Stimulated activated naive CD8-positive, alpha-beta T cell treated with anti-CD3 and anti-CD28 coated beads, Interleukin-15, amount 100 ng/mL, for 72 hours (primary cell): ENCODE measurements around the gene TCF12.

Experiments used
- ATAC-seq: fragments of 150-1000 bp; cut with Tn5 transposase; 2 replicates; pipeline ENCODE4 v1.10.0; 2021; ENCODE audit warnings: mild to moderate bottlenecking, moderate library complexity
- DNase-seq, 2 donors: peaks; one replicate each; pipeline ENCODE4 v3.0.0; 2021 to 2022
- H3K27ac Mint-ChIP-seq, 2 donors: one replicate each; pipeline ENCODE4 v1.8.0; 2022; ENCODE audit warnings: mild to moderate bottlenecking in 2 of 2, mixed read lengths in 2 of 2, moderate library complexity in 2 of 2
- H3K27me3 Mint-ChIP-seq: one replicate; pipeline ENCODE4 v1.8.0; 2022; ENCODE audit warnings: mixed read lengths
- H3K4me1 Mint-ChIP-seq: one replicate; pipeline ENCODE4 v1.8.0; 2022; ENCODE audit warnings: mild to moderate bottlenecking, mixed read lengths
- H3K4me3 Mint-ChIP-seq, 2 donors: one replicate each; pipeline ENCODE4 v1.8.0; 2022; ENCODE audit warnings: mild to moderate bottlenecking in 2 of 2, mixed read lengths in 2 of 2, moderate library complexity in 1 of 2
- H3K9me3 Mint-ChIP-seq, 2 donors: one replicate each; pipeline ENCODE4 v1.8.0; 2022; ENCODE audit warnings: mixed read lengths in 2 of 2

Gene TCF12

DNA sequence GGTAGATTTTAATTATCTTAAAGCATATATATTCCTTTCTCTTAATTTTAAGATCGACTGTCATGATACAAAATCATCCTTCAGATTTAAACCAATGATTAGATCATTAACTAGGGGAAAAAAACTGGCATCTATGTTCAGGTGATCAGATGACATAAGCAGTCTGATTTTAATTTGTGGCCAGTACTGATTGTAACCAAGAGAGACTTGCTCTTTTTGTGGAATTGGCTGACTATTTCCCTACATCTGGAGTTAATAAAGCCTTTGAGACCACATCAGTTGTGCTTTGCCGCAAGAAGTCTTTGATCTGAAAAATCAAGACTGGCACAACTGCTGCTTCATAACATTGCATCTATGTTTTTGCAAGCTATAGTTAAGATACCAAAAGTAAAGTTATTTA lies 309.5 kb downstream of the TCF12 start:
- Mint-ChIP-seq H3K9me3 (no peaks in the 10 kb centered on the region), H3K27ac (no peak overlapping the region), H3K4me1 (peaks cover 12% of the 10 kb centered on the region), H3K27me3 (no peaks in the 10 kb centered on the region), H3K4me3 (no peak overlapping the region)
- no peak for DNase-seq
- no peak for ATAC-seq

DNA sequence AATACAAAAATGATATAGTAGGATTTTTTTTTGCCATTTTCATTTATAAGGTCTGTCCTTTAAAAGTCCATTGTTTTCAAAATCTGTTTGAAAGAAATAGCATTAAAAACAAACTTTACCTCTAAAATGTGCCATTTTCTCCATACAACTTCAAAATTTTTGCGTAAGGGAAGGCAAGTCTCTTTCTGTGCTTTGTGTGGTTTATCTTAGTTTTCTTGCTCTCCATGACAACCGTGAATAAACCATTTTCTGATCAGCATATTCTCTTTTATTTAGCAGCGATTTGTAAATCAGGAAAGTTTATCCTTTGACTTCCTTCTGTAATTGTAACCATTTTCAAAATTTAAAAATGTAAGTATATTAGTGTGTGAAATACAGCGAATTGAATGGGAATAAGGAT lies 310.0 kb downstream of the TCF12 start:
- ATAC-seq (no peak), DNase-seq (no peak)
- Mint-ChIP-seq H3K27ac (no peak overlapping the region), H3K4me3 (no peak overlapping the region), H3K27me3 (no peaks in the 10 kb centered on the region), H3K9me3 (no peaks in the 10 kb centered on the region), H3K4me1 (peaks cover 12% of the 10 kb centered on the region)

DNA sequence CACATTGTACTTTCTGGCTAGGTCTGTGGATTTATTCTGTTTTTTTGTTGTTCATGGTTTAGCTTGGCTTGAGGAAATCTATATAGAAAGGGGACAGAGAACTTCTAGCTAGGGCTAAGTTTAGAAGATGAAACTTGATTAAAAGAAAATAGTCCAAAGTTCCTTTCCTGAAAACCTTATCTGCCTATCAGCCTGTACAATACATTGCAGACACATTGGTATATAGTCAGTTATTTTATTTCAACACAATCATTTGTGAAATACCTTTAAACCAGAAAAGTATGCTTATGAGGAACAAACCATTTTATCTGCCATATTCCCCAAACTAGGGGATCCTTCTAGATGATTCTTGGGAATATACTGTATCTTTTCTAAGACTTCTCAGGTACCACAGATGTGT lies 310.6 kb downstream of the TCF12 start:
- H3K9me3 Mint-ChIP-seq, result no peaks in the 10 kb centered on the region
- no peak for DNase-seq
- peaks cover 12% of the 10 kb centered on the region for H3K4me1 Mint-ChIP-seq
- no peak for ATAC-seq
- no peak overlapping the region for H3K27ac Mint-ChIP-seq
- no peak overlapping the region for H3K4me3 Mint-ChIP-seq
- H3K27me3 Mint-ChIP-seq, result no peaks in the 10 kb centered on the region

DNA sequence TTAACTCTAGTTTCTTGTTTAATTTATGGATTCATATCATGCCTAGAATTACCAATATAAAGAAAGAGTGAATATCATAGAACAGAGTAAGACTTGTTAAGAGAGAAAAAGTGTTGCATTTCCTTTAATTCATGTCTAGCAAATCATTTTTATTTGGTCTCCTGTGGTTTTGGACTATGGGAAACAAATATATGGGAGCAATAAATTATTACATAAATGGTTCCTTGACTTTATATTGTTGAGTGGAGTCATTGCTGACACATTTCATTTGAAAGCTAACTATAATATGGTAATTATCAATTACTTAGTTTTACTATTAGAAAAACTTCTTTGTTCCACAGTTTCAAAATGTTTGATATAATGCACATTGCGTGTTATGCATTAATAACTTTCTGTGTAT lies 313.1 kb downstream of the TCF12 start:
- Mint-ChIP-seq H3K4me1 (peaks cover 12% of the 10 kb centered on the region), H3K9me3 (no peaks in the 10 kb centered on the region), H3K4me3 (no peak overlapping the region), H3K27me3 (no peaks in the 10 kb centered on the region), H3K27ac (no peak overlapping the region)
- ATAC-seq, result no peak
- no peak for DNase-seq

DNA sequence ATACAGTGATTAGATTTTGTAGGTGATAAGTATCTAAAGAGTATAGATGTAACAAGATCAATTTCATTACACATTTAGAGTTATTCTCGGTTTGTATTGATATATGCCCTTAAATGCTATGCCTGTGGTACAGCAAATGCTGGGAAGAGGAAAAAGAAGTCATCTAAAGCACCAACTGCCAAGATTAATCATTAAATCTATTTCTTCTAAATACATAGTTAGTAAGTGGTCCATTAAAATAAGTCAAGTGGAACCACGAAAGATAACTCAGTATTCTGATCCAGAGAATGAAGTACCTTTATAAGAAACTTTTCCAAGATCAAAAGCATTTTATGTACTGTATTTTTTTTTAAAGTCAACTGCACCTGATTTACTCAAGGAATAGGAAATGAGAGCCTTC lies 315.7 kb downstream of the TCF12 start:
- Mint-ChIP-seq H3K27ac (no peak overlapping the region), H3K27me3 (no peaks in the 10 kb centered on the region), H3K4me3 (no peak overlapping the region), H3K9me3 (no peaks in the 10 kb centered on the region), H3K4me1 (no peaks in the 10 kb centered on the region)
- ATAC-seq (no peak), DNase-seq (no peak)

DNA sequence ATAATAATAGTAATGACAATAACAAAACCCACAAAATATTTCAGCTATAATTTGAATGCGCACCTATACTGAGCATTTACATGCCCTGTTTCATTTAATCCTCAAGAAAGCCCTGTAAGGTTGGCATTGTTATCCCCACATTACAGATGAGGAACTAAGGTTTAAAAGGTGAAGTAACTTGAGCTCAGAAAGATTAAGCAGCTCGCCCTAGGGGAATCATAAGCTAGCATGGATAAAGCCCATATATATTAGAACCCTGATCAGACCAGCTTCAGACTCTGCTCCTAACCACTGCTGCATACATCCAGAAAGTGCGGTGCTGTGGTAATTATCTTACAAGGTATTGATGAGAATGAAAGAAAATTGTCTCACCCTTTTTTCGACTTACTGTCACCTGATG lies 316.7 kb downstream of the TCF12 start:
- Mint-ChIP-seq H3K27me3 (no peaks in the 10 kb centered on the region), H3K9me3 (no peaks in the 10 kb centered on the region), H3K4me1 (no peaks in the 10 kb centered on the region), H3K27ac (no peak overlapping the region), H3K4me3 (no peak overlapping the region)
- no peak for ATAC-seq
- DNase-seq, result no peak

DNA sequence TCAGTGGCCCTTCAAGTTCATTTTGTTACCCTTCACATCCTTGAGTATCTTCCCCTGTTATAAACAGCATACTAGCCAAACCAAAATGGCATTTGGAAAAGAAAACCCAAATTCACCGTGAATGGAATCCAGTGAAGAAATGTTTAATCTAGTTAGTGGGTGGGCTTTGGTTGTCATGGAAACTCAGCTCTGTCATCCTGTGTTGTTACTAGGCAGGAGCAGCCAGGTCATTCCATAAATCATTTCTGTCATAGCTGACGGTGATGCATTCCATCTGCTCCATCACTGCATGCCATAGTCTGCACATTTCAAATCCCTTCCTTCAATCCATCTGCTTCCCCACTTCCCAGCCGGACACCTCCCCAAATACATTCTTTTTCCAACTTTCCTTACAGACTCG lies 317.4 kb downstream of the TCF12 start:
- Mint-ChIP-seq H3K9me3 (no peaks in the 10 kb centered on the region), H3K27ac (no peak overlapping the region), H3K4me1 (no peaks in the 10 kb centered on the region), H3K27me3 (no peaks in the 10 kb centered on the region), H3K4me3 (no peak overlapping the region)
- ATAC-seq (no peak), DNase-seq (no peak)

- no peak for ATAC-seq
- Mint-ChIP-seq H3K4me3 (no peak overlapping the region), H3K27me3 (no peaks in the 10 kb centered on the region), H3K4me1 (no peaks in the 10 kb centered on the region), H3K27ac (no peak overlapping the region), H3K9me3 (no peaks in the 10 kb centered on the region)
- no peak for DNase-seq
Measured at GRCh38 chr15:57236561-57237300, 318.3 kb downstream of the TCF12 start.

DNA sequence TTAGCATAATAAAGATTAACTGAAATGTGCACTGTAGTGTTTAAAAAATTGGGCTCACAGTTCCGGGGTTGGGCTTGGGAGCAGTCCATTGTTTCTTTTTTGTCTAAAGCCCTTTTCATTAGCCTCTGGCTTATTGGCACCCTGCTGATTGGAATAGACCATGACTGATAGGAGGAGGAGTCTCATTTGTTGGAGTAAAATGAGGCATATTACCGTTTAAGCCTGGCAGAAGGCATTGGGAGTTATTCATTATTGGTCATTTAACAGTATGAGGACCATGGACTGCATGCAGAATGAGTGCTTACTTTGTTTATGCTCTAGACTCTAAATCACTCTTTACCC lies 318.8 kb downstream of the TCF12 start:
- H3K27me3 Mint-ChIP-seq, result no peaks in the 10 kb centered on the region

GRCh38 chr15:57237676-57238075 lies 319.2 kb downstream of the TCF12 start:
- Mint-ChIP-seq H3K9me3 (no peaks in the 10 kb centered on the region), H3K27ac (no peak overlapping the region), H3K27me3 (no peaks in the 10 kb centered on the region), H3K4me1 (no peaks in the 10 kb centered on the region), H3K4me3 (no peak overlapping the region)
- ATAC-seq (no peak), DNase-seq (no peak)

More for the DNA sequence above, 318.8 kb downstream of the TCF12 start:
- no peaks in the 10 kb centered on the region for H3K4me1 Mint-ChIP-seq
- no peak for ATAC-seq
- no peak for DNase-seq
- no peak overlapping the region for H3K27ac Mint-ChIP-seq
- H3K4me3 Mint-ChIP-seq, result no peak overlapping the region
- no peaks in the 10 kb centered on the region for H3K9me3 Mint-ChIP-seq

GRCh38 chr15:57245130-57245529 lies 326.7 kb downstream of the TCF12 start:
- Mint-ChIP-seq H3K4me1 (no peaks in the 10 kb centered on the region), H3K4me3 (no peak overlapping the region), H3K9me3 (no peaks in the 10 kb centered on the region), H3K27me3 (no peaks in the 10 kb centered on the region), H3K27ac (peak overlapping the region in 1 of 2 donors; percentile 39)
- no peak for ATAC-seq
- no peak for DNase-seq

DNA sequence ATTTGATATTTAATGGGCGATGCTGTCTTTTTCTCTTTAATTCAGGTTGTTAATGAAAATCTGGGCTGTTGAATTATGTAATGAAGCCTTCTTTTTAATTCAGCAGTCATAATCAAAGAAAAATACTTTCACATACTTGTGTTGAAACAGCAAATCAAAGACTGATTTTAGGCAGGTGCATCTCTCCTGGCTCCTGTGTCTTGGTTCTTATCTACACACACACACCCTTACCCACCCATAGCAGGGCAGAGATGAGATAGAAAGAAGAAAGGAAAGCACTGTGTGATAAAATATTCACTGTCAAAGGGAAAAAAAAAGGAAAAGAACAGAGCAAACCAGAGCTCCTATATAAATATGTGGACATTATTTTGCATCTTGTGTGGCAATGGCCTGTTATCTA lies 327.3 kb downstream of the TCF12 start:
- no peak overlapping the region for H3K4me3 Mint-ChIP-seq
- ATAC-seq (no peak), DNase-seq (no peak)
- no peaks in the 10 kb centered on the region for H3K27me3 Mint-ChIP-seq
- H3K27ac Mint-ChIP-seq, result peak overlapping the region in 1 of 2 donors; percentile 42
- no peaks in the 10 kb centered on the region for H3K4me1 Mint-ChIP-seq
- H3K9me3 Mint-ChIP-seq, result no peaks in the 10 kb centered on the region

DNA sequence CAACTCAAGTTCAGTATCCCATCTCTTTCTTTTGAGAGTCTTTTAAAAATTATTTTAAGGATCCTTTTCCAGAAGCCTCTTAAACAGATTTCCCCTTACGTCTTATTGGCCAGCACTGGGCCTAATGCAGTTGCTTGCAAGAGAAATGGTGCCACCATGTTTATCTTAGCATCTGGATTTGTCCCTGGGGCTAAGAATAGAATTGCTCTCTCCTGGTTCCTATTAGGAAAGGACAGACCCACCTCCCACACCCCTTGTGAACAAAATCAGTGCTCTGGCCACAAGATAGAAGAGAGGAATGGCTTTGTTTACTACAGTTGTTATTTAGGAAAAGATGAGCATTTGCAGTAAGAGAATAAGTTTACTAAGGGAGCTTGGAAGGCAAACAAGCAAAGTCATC lies 329.6 kb downstream of the TCF12 start:
- H3K27me3 Mint-ChIP-seq, result no peaks in the 10 kb centered on the region
- ATAC-seq, result no peak
- no peaks in the 10 kb centered on the region for H3K9me3 Mint-ChIP-seq
- no peak overlapping the region for H3K4me3 Mint-ChIP-seq
- no peak overlapping the region for H3K27ac Mint-ChIP-seq
- DNase-seq, result no peak
- H3K4me1 Mint-ChIP-seq, result no peaks in the 10 kb centered on the region

DNA sequence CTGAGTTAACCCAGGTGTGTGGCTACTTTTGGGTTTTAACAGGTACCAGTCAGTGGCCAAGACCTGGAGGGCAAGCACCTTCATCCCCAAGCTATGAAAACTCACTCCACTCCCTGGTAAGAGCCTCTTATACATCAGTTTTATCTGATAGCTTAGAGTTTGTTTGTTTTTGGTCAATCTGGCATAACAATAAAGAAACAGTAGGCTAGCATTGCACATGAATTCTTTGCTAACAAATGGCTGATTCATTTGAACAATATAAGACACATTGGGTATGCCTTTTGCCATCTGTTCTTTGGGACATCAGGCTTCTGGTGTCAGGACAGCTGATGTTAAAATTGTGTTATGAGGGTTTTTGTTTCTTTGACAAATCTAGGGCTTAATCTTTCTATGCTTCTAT lies 332.9 kb downstream of the TCF12 start:
- H3K27ac Mint-ChIP-seq, result no peak overlapping the region
- no peaks in the 10 kb centered on the region for H3K4me1 Mint-ChIP-seq
- ATAC-seq (no peak), DNase-seq (no peak)
- no peaks in the 10 kb centered on the region for H3K9me3 Mint-ChIP-seq
- H3K4me3 Mint-ChIP-seq, result no peak overlapping the region
- H3K27me3 Mint-ChIP-seq, result no peaks in the 10 kb centered on the region

GRCh38 chr15:57251941-57252340 lies 333.5 kb downstream of the TCF12 start:
- Mint-ChIP-seq H3K4me3 (no peak overlapping the region), H3K9me3 (no peaks in the 10 kb centered on the region), H3K27me3 (no peaks in the 10 kb centered on the region), H3K27ac (no peak overlapping the region), H3K4me1 (no peaks in the 10 kb centered on the region)
- no peak for DNase-seq
- no peak for ATAC-seq

GRCh38 chr15:57253082-57253481 lies 334.6 kb downstream of the TCF12 start:
- ATAC-seq (no peak), DNase-seq (no peak)
- H3K4me3 Mint-ChIP-seq, result no peak overlapping the region
- no peak overlapping the region for H3K27ac Mint-ChIP-seq
- no peaks in the 10 kb centered on the region for H3K9me3 Mint-ChIP-seq
- no peaks in the 10 kb centered on the region for H3K4me1 Mint-ChIP-seq
- no peaks in the 10 kb centered on the region for H3K27me3 Mint-ChIP-seq

- DNase-seq (no peak), ATAC-seq (no peak)
- Mint-ChIP-seq H3K4me1 (no peaks in the 10 kb centered on the region), H3K4me3 (no peak overlapping the region), H3K27ac (no peak overlapping the region), H3K27me3 (no peaks in the 10 kb centered on the region), H3K9me3 (no peaks in the 10 kb centered on the region)
Measured at GRCh38 chr15:57253500-57253899, 335.1 kb downstream of the TCF12 start.
